Osteocyte (in vitro differentiated cells): ENCODE data around the gene EIF1. TPM values are rescaled to one million over a fixed set of nuclear protein-coding genes. Genes with fewer than 3 reads are reported as not detected.

ENCODE experiments used
- DNase-seq: peaks from one replicate; pipeline ENCODE4 v3.0.0; 2021; ENCODE audit warnings: mixed read lengths; ENCODE audit not compliant: unreplicated experiment; ENCODE audit errors: extremely low spot score
- H3K27ac Mint-ChIP-seq: one replicate; pipeline ENCODE4 v1.8.0; 2021; ENCODE audit warnings: mild to moderate bottlenecking, mixed read lengths; ENCODE audit not compliant: unreplicated experiment
- H3K27me3 Mint-ChIP-seq: one replicate; pipeline ENCODE4 v1.8.0; 2021; ENCODE audit warnings: mixed read lengths; ENCODE audit not compliant: unreplicated experiment
- H3K36me3 Mint-ChIP-seq: one replicate; pipeline ENCODE4 v1.8.0; 2021; ENCODE audit warnings: mixed read lengths; ENCODE audit not compliant: unreplicated experiment
- H3K4me1 Mint-ChIP-seq: one replicate; pipeline ENCODE4 v1.8.0; 2021; ENCODE audit warnings: mixed read lengths; ENCODE audit not compliant: unreplicated experiment
- H3K4me3 Mint-ChIP-seq: one replicate; pipeline ENCODE4 v1.8.0; 2021; ENCODE audit warnings: mild to moderate bottlenecking, moderate library complexity, mixed read lengths; ENCODE audit not compliant: unreplicated experiment
- H3K9me3 Mint-ChIP-seq: one replicate; pipeline ENCODE4 v1.8.0; 2021; ENCODE audit warnings: mixed read lengths; ENCODE audit not compliant: unreplicated experiment
- CTCF ChIP-seq: fragments of 200-600 bp; sonication (generic); IDR thresholded peaks from 2 replicates; pipeline ENCODE4 v1.5.0; 2021; ENCODE audit warnings: antibody characterized with exemption, mild to moderate bottlenecking, moderate library complexity
- total RNA-seq: library from RNA; stranded (reverse); gene quantifications from 2 replicates; pipeline ENCODE4 v1.2.1, GENCODE V29; 2021

Gene EIF1
- total RNA-seq, 1 donor from 2014 or later: 1,057 TPM

DNA sequence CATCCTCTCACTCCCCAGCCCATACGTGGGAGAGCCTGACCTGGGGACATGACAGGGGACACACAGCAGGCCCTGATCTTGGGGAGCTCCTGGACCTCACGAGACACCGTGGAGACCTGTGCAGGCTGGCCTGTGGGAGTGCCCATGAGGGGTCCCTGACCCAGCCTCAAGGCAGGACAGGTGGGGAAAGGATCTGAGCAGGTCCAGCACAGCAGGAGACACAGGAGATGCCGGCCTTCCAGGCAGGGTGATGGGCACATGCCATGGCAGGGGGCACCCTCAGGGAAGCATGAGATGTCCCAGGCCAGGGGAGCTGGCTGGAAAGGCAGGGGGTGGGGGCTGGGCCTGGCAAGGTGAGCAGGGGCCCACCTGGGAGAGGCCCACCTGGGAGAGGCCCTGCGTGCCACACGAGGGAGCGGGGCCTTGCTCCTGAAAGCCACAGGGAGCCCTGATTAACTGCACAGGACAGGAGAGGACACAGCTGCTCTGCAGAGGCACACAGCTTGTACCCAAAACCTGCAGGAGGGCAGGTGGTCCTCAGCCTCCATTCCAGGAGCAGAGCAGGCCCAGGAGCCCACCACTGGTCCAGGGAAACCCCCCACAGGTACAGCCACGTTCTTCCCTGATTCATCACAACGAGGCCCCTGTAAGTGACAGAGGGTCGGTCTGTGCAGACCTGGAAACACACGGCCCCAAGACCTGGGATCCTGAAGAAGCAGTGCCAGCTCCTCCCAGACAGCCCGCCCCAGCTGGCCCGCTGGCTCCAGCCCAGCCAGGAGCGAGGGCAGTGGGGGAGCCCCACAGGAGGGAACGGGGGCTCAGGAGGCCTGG, 37.7 kb upstream of the EIF1 start:
- TF ChIP-seq CTCF: no peak
- no peak for DNase-seq
- H3K4me3 Mint-ChIP-seq: no peak overlapping the region
- H3K4me1 Mint-ChIP-seq: peaks cover 13% of the 10 kb centered on the region
- H3K27ac Mint-ChIP-seq: no peak overlapping the region
- no peaks in the 10 kb centered on the region for H3K27me3 Mint-ChIP-seq
- H3K9me3 Mint-ChIP-seq: no peaks in the 10 kb centered on the region
- no peaks in the 10 kb centered on the region for H3K36me3 Mint-ChIP-seq

DNA sequence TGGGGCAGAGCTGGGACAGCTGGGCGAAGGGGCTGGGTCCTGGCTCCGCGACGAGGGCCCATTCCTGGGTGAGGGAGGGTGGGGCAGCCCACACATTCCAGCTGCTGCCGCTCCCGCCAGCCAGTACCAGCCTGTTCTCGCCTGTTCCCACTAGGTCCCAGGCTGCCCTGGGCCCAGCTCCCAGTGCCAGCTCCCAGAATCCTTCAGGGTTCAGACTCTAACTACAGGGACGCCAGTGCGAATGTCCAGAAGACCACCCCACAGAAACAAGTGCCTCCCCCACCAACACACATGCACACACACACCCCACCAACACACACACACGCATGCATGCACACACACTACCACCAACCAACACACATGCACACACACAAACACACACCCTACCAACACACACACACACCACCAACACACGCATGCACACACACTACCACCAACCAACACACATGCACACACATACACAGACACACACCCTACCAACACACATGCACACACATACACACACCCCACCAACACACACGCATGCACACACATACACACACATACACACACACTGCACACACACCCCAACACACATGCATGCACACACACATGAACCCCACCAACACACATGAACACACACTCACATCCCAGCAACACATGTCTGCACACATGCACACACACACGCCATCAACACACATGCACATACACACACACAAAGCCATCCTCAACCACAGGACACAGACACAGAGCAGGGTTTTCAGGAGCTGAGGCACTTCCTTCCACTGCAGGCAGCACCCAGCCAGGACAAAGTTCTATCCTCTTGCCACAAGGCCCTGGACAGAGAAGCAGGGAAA, 36.8 kb upstream of the EIF1 start:
- TF ChIP-seq CTCF: no peak
- H3K36me3 Mint-ChIP-seq: no peaks in the 10 kb centered on the region
- no peaks in the 10 kb centered on the region for H3K9me3 Mint-ChIP-seq
- peaks cover 12% of the 10 kb centered on the region for H3K4me1 Mint-ChIP-seq
- no peaks in the 10 kb centered on the region for H3K27me3 Mint-ChIP-seq
- H3K27ac Mint-ChIP-seq: no peak overlapping the region
- H3K4me3 Mint-ChIP-seq: no peak overlapping the region
- no peak for DNase-seq

GRCh38 chr17:41652461-41652970, 36.2 kb upstream of the EIF1 start:
- no peak overlapping the region for H3K4me3 Mint-ChIP-seq
- DNase-seq: no peak
- no peak overlapping the region for H3K27ac Mint-ChIP-seq
- H3K9me3 Mint-ChIP-seq: no peaks in the 10 kb centered on the region
- peaks cover 12% of the 10 kb centered on the region for H3K4me1 Mint-ChIP-seq
- H3K27me3 Mint-ChIP-seq: no peaks in the 10 kb centered on the region
- no peaks in the 10 kb centered on the region for H3K36me3 Mint-ChIP-seq
- no peak for TF ChIP-seq CTCF

- Mint-ChIP-seq H3K4me3 (no peak overlapping the region), H3K27ac (no peak overlapping the region), H3K4me1 (peaks cover 4% of the 10 kb centered on the region), H3K36me3 (no peaks in the 10 kb centered on the region), H3K27me3 (no peaks in the 10 kb centered on the region), H3K9me3 (no peaks in the 10 kb centered on the region)
- DNase-seq: no peak
- TF ChIP-seq CTCF: no peak
These were observed 35.3 kb upstream of the EIF1 start for GRCh38 chr17:41653421-41653820.
